GM12873 (cell line): ENCODE data around the gene MORN2.

Experiments
- TF ChIP-seq, protein P1 (sequence below): IDR thresholded peaks from 2 replicates; pipeline ENCODE4 v1.5.1; 2012; ENCODE audit warnings: low read depth, mild to moderate bottlenecking, moderate library complexity, low read length, control low read depth; ENCODE audit not compliant: insufficient read depth; ENCODE audit errors: missing control alignments

The MORN2 gene

GRCh38 chr2:38850045-38850444 lies 25.7 kb upstream of the MORN2 start:
- TF ChIP-seq, protein P1, sequence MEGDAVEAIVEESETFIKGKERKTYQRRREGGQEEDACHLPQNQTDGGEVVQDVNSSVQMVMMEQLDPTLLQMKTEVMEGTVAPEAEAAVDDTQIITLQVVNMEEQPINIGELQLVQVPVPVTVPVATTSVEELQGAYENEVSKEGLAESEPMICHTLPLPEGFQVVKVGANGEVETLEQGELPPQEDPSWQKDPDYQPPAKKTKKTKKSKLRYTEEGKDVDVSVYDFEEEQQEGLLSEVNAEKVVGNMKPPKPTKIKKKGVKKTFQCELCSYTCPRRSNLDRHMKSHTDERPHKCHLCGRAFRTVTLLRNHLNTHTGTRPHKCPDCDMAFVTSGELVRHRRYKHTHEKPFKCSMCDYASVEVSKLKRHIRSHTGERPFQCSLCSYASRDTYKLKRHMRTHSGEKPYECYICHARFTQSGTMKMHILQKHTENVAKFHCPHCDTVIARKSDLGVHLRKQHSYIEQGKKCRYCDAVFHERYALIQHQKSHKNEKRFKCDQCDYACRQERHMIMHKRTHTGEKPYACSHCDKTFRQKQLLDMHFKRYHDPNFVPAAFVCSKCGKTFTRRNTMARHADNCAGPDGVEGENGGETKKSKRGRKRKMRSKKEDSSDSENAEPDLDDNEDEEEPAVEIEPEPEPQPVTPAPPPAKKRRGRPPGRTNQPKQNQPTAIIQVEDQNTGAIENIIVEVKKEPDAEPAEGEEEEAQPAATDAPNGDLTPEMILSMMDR: no peak

GRCh38 chr2:38856165-38856564 lies 19.6 kb upstream of the MORN2 start:
- TF ChIP-seq, protein P1: no peak

GRCh38 chr2:38862476-38862875 lies 13.3 kb upstream of the MORN2 start:
- TF ChIP-seq, protein P1: no peak

DNA sequence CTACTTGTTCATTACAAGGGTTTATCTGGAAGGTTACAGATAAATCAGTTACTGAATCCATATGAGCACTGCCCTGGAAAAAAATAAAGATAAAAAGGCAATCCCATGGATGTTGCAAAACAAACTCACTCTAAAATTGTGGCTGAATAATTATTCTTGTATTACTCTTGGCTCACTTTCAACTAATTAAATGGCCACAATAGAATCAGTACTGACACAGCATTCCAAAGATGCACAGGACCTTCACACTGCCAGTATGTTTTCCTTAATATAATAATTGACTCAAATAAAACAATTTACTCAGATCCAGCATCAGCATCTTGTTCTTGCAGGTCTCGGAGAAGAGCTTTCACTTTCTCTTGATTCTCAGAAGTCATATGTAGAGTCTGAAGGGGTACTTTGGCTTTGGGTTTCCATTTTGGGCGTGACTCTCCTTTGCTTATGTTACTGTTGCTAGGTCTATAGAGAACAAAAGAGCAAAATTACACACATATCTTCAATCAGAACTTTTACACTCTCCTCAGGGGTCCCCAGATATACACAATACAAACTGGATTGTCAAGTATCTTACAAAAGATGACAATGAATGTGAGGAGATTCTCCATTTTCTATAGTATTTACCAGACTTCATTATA lies 12.6 kb upstream of the MORN2 start:
- TF ChIP-seq, protein P1: no peak

DNA sequence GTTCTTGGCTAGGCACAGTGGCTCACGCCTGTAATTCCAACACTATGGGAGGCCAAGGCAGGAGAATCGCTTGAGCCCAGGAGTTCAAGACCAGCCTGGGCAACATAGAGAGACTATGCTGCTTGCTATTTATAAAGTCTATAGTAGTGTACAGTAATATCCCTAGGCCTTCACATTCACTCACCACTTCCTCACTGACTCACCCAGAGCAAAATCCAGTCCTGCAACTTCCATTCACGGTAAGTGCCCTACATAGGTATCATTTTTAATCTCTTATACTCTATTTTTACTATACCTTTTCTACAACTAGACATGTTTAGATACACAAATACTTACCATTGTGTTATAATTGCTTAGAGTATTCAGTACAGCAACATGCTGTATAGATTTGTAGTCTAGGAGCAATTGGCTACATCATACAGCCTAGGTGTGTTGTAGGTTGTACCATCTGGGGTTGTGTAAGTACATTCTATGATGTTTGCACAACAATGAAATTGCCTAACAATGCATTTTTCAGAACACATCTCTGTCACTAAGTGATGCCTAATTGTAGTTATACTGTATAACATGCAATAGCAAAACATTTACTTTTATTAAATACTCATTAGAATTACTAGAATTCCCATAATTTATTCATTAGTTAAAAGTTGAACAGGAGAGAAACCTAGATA lies 8.9 kb upstream of the MORN2 start:
- TF ChIP-seq, protein P1: no peak

DNA sequence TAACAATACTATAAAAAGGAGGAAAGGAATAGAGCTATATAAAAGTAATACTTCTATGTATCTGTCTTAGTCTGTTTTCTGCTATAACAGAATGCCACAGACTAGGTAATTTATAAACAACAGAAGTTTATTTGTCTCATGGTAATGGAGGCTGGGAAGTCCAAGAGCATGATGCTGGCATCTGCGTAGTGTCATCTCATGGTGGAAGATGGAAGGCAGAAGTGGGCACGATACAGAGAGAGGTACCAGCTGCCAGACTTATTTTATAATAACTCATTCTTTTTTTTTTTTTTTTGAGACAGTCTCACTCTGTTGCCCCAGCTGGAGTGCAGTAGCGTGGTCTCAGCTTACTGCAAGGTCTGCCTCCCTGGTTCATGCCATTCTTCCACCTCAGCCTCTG lies 4.3 kb upstream of the MORN2 start:
- TF ChIP-seq, protein P1: no peak

GRCh38 chr2:38873763-38874162 lies 2.0 kb upstream of the MORN2 start:
- TF ChIP-seq, protein P1: no peak
